Lower leg skin (tissue), 4 donors: ENCODE measurements around the gene TNP2. TPM values are rescaled to one million over a fixed set of nuclear protein-coding genes. Genes with fewer than 3 reads are reported as not detected.

Source experiments
- DNase-seq, 2 donors: peaks; one replicate each; pipeline ENCODE4 v3.0.0-alpha.2; 2019; ENCODE audit warnings: low spot score in 2 of 2
- H3K4me3 ChIP-seq: fragments of 200-600 bp; sonication (generic); 2 replicates; pipeline ENCODE4 v1.5.1; 2017; ENCODE audit warnings: mild to moderate bottlenecking, low read depth; ENCODE audit not compliant: poor library complexity, severe bottlenecking
- CTCF ChIP-seq, 3 donors: fragments of 450-650 bp; IDR thresholded peaks; one replicate each; pipeline ENCODE4 v1.5.1; 2016; ENCODE audit warnings: antibody characterized with exemption in 3 of 3, mild to moderate bottlenecking in 3 of 3, moderate library complexity in 2 of 3
- POLR2A ChIP-seq, 2 donors: fragments of 450-650 bp; IDR thresholded peaks; one replicate each; pipeline ENCODE4 v1.6.1; 2016 to 2017; ENCODE audit warnings: antibody characterized with exemption in 2 of 2, mild to moderate bottlenecking in 1 of 2, moderate library complexity in 1 of 2
- WGBS, 2 donors: methylation state at CpG; one replicate each; pipeline ENCODE4 v1.1.5; 2018; 5-methylcytosine and 5-hydroxymethylcytosine counted together
- intact Hi-C: fragments of 100-400 bp; cut with DNase I; formaldehyde crosslinking; loops from one replicate; pipeline ENCODE4 v1.15.0; 2023; ENCODE audit warnings: low total_unique reads
- total RNA-seq, 4 donors: library from RNA; depleted of rRNA; stranded (reverse); fragments of >200 nt; gene quantifications; one replicate each; pipeline ENCODE4 v1.1.0, GENCODE V29; 2016

TNP2 gene
- total RNA-seq, 4 donors from 2014 or later, result not detected

- no peak for DNase-seq
- WGBS, 2 donors, result 92 to 94% methylated on average over 24 to 26 of the region's 26 CpGs
- H3K4me3 ChIP-seq, result no peak within 1 kb of the TSS
- TF ChIP-seq CTCF (IDR thresholded peaks at IDR 0.05) (no peak), POLR2A (IDR thresholded peaks at IDR 0.05) (no peak)
- intact Hi-C loops, result no loop called here
Measured at GRCh38 chr16:11276143-11276895, 7.2 kb upstream of the TNP2 start, which contains the start of gene PRM2. Gene PRM2 (minus strand): TSS chr16:11276480. CDS start chr16:11276370, 110 bp downstream.

GRCh38 chr16:11274964-11275363 lies 5.8 kb upstream of the TNP2 start:
- 93 to 96% methylated on average over 7 of the region's 7 CpGs for WGBS, 2 donors
- TF ChIP-seq CTCF (IDR thresholded peaks at IDR 0.05) (no peak), POLR2A (IDR thresholded peaks at IDR 0.05) (no peak)
- intact Hi-C loops, result no loop called here
- no peak for DNase-seq
- H3K4me3 ChIP-seq, result no peak overlapping the region

GRCh38 chr16:11273721-11274324 lies 4.7 kb upstream of the TNP2 start:
- intact Hi-C loops, result no loop called here
- H3K4me3 ChIP-seq, result no peak overlapping the region
- DNase-seq, result no peak
- 69 to 71% methylated on average over 3 of the region's 3 CpGs for WGBS, 2 donors
- TF ChIP-seq CTCF (IDR thresholded peaks at IDR 0.05) (no peak), POLR2A (IDR thresholded peaks at IDR 0.05) (no peak)

GRCh38 chr16:11272921-11273720 lies 4.0 kb upstream of the TNP2 start, which contains the start of gene PRM3:
Gene PRM3 (minus strand): TSS chr16:11273629. CDS start chr16:11273595, 34 bp downstream.
- intact Hi-C loops, result no loop called here
- DNase-seq, result no peak
- no peak within 1 kb of the TSS for H3K4me3 ChIP-seq
- TF ChIP-seq POLR2A (IDR thresholded peaks at IDR 0.05) (no peak), CTCF (IDR thresholded peaks at IDR 0.05) (no peak)
- 71 to 76% methylated on average over 30 of the region's 30 CpGs for WGBS, 2 donors

- intact Hi-C loops, result no loop called here
- TF ChIP-seq POLR2A (IDR thresholded peaks at IDR 0.05) (no peak), CTCF (IDR thresholded peaks at IDR 0.05) (no peak)
- no peak for DNase-seq
- H3K4me3 ChIP-seq, result no peak overlapping the region
- 59 to 66% methylated on average over 6 of the region's 6 CpGs for WGBS, 2 donors
Measured at GRCh38 chr16:11272484-11272883, 3.4 kb upstream of the TNP2 start.
